ENCODE results near the gene SLC22A7. TPM values are rescaled to one million over a fixed set of nuclear protein-coding genes. Genes with fewer than 3 reads are reported as not detected.

The SLC22A7 gene
- total and polyA plus RNA-seq, 7 experiments from 2014 or later, result not detected

DNA sequence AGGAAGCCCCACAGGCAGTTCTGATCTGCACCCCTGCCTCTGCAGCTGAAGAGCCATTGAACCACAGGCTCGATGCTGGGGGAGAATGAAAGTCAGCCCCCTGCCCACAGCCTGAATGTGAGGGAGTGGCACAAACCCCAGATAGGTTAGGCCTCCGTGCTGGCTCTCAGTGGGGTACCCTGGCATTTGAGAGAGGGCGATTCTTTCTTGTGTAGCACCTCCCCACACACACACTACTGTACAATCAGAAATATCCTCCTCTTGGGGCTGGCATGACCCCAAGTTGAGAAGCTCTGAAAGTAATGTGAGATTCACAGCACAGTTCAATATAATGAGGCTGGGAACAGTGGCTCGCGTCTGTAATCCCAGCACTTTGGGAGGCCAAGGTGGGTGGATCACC lies 36.9 kb upstream of the SLC22A7 start:
- intact Hi-C loops (cut with micrococcal nuclease), result loop anchor here (5.0 to 10.0 kb wide), 2 partner anchors 46 to 74 kb away; partner anchors contain the start of gene CRIP3 (in 1 of the 2)

DNA sequence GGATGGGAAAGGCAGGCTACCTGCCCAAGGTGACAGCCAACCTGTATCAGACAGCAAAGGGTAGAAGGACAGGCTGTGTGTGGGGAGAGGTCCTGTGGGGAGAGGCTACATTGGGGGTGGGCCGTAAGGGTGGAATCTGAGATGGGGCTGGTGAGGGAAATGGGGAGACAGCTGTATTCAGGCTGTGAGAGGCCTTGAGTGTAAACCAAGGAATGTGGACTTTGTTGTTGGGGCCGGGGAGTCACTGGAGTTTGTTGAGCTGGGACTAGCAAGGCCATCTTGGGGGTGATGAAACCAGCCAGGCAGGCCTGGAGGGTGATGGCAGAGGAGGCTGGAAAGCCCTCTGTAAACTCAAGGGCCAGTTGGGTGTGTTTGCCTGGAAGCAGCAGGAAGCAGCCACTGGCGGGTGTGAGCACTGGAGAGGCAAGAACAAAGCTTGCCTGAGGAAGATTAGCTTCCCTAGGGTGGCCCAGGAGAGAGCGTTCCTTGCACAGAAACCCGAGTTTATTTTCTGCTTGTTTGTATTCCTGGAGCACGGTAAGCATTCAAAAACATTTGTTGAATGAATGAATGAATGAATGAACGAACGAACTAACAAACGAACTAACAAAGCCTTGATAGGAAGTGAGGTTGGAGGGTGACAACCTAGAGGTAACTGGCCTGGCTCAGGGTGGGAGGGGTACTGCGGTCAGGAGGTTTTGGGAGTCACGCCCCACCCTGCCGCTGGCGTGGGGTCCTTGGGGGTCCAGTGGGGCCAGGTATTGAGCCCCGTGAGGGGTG lies 35.9 kb upstream of the SLC22A7 start:
- Histone ChIP-seq H3K4me1 (ENCODE audit: control insufficient read depth in 2 of 2, insufficient read depth in 2 of 2, low read length in 2 of 2) (no peaks in the 10 kb centered on the region), H3K36me3 (ENCODE audit: control insufficient read depth in 2 of 3, insufficient read depth in 3 of 3, low read length in 3 of 3) (no peaks in the 10 kb centered on the region), H3K9me3 (ENCODE audit: control insufficient read depth in 2 of 3, low read length in 3 of 3) (no peaks in the 10 kb centered on the region), H3K27me3 (ENCODE audit: control insufficient read depth in 2 of 2, insufficient read depth in 2 of 2, low read length in 2 of 2) (no peaks in the 10 kb centered on the region), H3K27ac (ENCODE audit: low read depth, low read length) (no peak overlapping the region), H3K4me3 (ENCODE audit: low read length) (no peak overlapping the region)
- ChIA-PET CTCF (interaction anchor here (0.6 to 2.6 kb wide), 4 partner anchors 122 to 243 kb away, joined by 3 to 13 read pairs (median 4); no protein-coding TSS in a partner anchor), POLR2A (no interaction called here)
- Mint-ChIP-seq H3K27ac (peak overlapping the region in 3 of 9 donors; percentile 20 to 76 (median 45)), H3K4me1 (peaks cover 0 to 17% (median 0%) of the 10 kb centered on the region in 7 donors), H3K4me3 (no peak overlapping the region), H3K27me3 (peaks cover 0 to 9% (median 3%) of the 10 kb centered on the region in 5 donors), H3K9me3 (no peaks in the 10 kb centered on the region), H3K36me3 (no peaks in the 10 kb centered on the region)
- intact Hi-C loops (cut with micrococcal nuclease), result loop anchor here (2.0 to 10.0 kb wide), 3 partner anchors 45 to 235 kb away; partner anchors contain the start of gene CRIP3 (in 1 of the 2)
- no peak for ATAC-seq
- DNase-seq, result no peak

More for the DNA sequence above, 36.9 kb upstream of the SLC22A7 start:
- ATAC-seq, result no peak
- Mint-ChIP-seq H3K36me3 (no peaks in the 10 kb centered on the region), H3K27me3 (peaks cover 0 to 11% (median 0%) of the 10 kb centered on the region in 5 donors), H3K27ac (no peak overlapping the region), H3K9me3 (no peaks in the 10 kb centered on the region), H3K4me1 (peaks cover 0 to 17% (median 0%) of the 10 kb centered on the region in 7 donors), H3K4me3 (no peak overlapping the region)
- CTCF ChIA-PET, result interaction anchor here (0.9 to 1.1 kb wide), 2 partner anchors 76 to 244 kb away, joined by 3 to 4 read pairs; no protein-coding TSS in a partner anchor
- Histone ChIP-seq H3K4me3 (ENCODE audit: low read length) (no peak overlapping the region), H3K27me3 (ENCODE audit: control insufficient read depth in 2 of 2, insufficient read depth in 2 of 2, low read length in 2 of 2) (no peaks in the 10 kb centered on the region), H3K9me3 (ENCODE audit: control insufficient read depth in 2 of 3, low read length in 3 of 3) (no peaks in the 10 kb centered on the region), H3K27ac (ENCODE audit: low read depth, low read length) (no peak overlapping the region), H3K4me1 (ENCODE audit: control insufficient read depth in 2 of 2, insufficient read depth in 2 of 2, low read length in 2 of 2) (no peaks in the 10 kb centered on the region), H3K36me3 (ENCODE audit: control insufficient read depth in 2 of 3, insufficient read depth in 3 of 3, low read length in 3 of 3) (no peaks in the 10 kb centered on the region)
- POLR2A ChIA-PET, result no interaction called here
- DNase-seq, result no peak

DNA sequence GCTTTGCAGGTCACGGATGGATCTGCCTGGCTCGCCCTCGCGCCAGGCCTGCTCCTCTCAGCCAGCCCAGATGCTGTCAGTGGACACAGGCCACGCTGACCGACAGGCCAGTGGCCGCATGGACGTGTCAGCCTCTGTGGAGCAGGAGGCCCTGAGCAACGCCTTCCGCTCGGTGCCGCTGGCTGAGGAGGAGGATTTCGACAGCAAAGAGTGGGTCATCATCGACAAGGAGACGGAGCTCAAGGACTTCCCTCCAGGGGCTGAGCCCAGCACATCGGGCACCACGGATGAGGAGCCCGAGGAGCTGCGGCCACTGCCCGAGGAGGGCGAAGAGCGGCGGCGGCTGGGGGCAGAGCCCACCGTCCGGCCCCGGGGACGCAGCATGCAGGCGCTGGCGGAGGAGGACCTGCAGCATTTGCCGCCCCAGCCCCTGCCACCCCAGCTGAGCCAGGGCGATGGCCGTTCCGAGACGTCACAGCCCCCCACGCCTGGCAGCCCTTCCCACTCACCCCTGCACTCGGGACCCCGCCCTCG lies 35.2 kb upstream of the SLC22A7 start:
- no peaks in the 10 kb centered on the region for H3K9me3 ChIP-seq (ENCODE audit: control insufficient read depth in 2 of 3, low read length in 3 of 3)
- peaks cover 0 to 17% (median 0%) of the 10 kb centered on the region in 7 donors for H3K4me1 Mint-ChIP-seq
- H3K36me3 ChIP-seq (ENCODE audit: control insufficient read depth in 2 of 3, insufficient read depth in 3 of 3, low read length in 3 of 3), result no peaks in the 10 kb centered on the region
- peaks cover 0 to 10% (median 3%) of the 10 kb centered on the region in 5 donors for H3K27me3 Mint-ChIP-seq
- ChIA-PET CTCF (interaction anchor here (1.0 to 2.6 kb wide), 5 partner anchors 9 to 232 kb away, joined by 3 to 13 read pairs (median 3); no protein-coding TSS in a partner anchor), POLR2A (no interaction called here)
- H3K36me3 Mint-ChIP-seq, result no peaks in the 10 kb centered on the region
- H3K27me3 ChIP-seq (ENCODE audit: control insufficient read depth in 2 of 2, insufficient read depth in 2 of 2, low read length in 2 of 2), result no peaks in the 10 kb centered on the region
- H3K27ac ChIP-seq (ENCODE audit: low read depth, low read length), result no peak overlapping the region
- intact Hi-C loops (cut with micrococcal nuclease), result loop anchor here (1.0 to 10.0 kb wide), 7 partner anchors 44 to 243 kb away; partner anchors contain the start of gene CRIP3 (in 1 of the 2)
- no peaks in the 10 kb centered on the region for H3K9me3 Mint-ChIP-seq
- no peak overlapping the region for H3K4me3 ChIP-seq (ENCODE audit: low read length)
- no peaks in the 10 kb centered on the region for H3K4me1 ChIP-seq (ENCODE audit: control insufficient read depth in 2 of 2, insufficient read depth in 2 of 2, low read length in 2 of 2)
- ATAC-seq (no peak), DNase-seq (no peak)
- no peak overlapping the region for H3K27ac Mint-ChIP-seq
- no peak overlapping the region for H3K4me3 Mint-ChIP-seq

DNA sequence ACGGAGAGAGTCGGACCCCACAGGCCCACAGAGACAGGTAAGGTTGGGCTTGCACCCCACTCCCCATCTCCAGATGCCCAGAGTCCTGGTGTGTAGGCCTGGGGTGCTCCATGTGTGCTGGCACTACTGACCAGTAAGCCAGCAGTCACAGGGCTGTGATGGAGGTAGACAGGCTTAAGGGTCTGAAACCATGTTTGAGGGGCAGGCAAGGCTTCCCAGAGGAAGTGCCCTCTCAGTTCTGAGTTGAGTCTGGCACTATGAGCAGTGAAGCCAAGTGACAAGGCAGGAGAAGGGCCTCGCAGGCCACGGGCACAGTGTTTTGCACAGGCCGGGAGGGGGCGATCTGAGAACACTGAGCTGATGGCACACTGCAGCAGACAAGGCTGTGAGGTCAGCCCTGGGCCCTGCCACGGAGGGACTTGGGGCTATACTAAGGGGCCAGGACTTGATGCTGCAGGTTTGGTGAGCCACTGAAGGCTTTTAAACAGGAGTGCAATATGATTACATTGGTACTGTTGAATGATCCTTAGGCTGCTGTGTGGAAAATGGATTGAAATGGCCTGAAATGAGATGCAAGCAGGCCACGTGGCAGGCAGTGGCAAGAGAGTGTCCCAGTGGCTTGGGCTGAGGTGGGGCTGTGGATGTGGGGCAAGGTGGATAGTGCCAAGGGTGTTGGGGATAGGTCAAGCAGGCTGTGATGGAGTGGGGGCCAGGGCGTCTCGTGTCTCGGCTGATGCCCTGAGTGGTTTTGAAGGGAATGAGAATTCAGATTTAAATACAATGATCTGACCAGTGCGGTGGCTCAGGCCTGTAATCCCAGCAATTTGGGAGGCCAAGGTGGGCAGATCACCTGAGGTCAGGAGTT lies 34.5 kb upstream of the SLC22A7 start:
- no peaks in the 10 kb centered on the region for H3K9me3 Mint-ChIP-seq
- H3K27me3 ChIP-seq (ENCODE audit: control insufficient read depth in 2 of 2, insufficient read depth in 2 of 2, low read length in 2 of 2), result no peaks in the 10 kb centered on the region
- peak overlapping the region in 1 of 10 donors; percentile 53 for H3K4me3 Mint-ChIP-seq
- ChIA-PET CTCF (interaction anchor here (0.6 to 2.6 kb wide), 7 partner anchors 9 to 234 kb away, joined by 3 to 13 read pairs (median 3); no protein-coding TSS in a partner anchor), POLR2A (no interaction called here)
- ATAC-seq (peak; percentile 93), DNase-seq (peak; percentile 49 to 74 (median 66))
- H3K27ac ChIP-seq (ENCODE audit: low read depth, low read length), result no peak overlapping the region
- H3K4me3 ChIP-seq (ENCODE audit: low read length), result no peak overlapping the region
- no peaks in the 10 kb centered on the region for H3K9me3 ChIP-seq (ENCODE audit: control insufficient read depth in 2 of 3, low read length in 3 of 3)
- peak overlapping the region in 2 of 9 donors; percentile 4 to 43 for H3K27ac Mint-ChIP-seq
- H3K36me3 Mint-ChIP-seq, result no peaks in the 10 kb centered on the region
- intact Hi-C loops (cut with micrococcal nuclease), result loop anchor here (1.0 to 10.0 kb wide), 7 partner anchors 44 to 243 kb away; partner anchors contain the start of gene CRIP3 (in 1 of the 2)
- H3K27me3 Mint-ChIP-seq, result peaks cover 0 to 17% (median 0%) of the 10 kb centered on the region in 5 donors
- no peaks in the 10 kb centered on the region for H3K4me1 ChIP-seq (ENCODE audit: control insufficient read depth in 2 of 2, insufficient read depth in 2 of 2, low read length in 2 of 2)
- no peaks in the 10 kb centered on the region for H3K36me3 ChIP-seq (ENCODE audit: control insufficient read depth in 2 of 3, insufficient read depth in 3 of 3, low read length in 3 of 3)
- peaks cover 0 to 17% (median 0%) of the 10 kb centered on the region in 7 donors for H3K4me1 Mint-ChIP-seq

DNA sequence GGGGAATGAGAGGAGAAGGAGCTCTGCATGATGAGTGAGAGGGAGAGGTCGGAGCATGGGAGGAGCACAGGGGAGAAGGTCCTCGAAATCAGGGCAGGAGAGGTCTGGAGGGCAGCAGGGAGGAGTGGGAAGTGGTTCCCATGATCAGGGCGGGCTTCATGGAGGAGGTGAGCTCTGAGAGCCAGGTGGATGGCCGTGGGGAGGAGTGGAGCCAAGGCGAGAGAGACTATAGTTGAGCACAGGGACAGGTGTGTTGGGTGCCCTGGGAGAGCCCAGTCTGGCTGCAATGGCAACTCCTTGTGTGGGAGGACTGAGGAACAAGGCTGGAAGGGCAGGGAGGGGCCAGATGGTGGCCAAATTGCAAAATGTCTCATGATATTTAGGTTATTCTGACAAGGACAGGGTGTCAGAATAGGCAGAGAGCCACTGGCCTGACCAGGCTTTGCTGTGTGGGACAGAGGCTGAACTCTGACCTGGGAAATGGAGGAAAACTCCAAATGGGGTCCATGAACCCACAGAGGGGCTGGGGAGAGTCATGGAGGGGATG lies 33.4 kb upstream of the SLC22A7 start:
- Histone ChIP-seq H3K27ac (ENCODE audit: low read depth, low read length) (no peak overlapping the region), H3K36me3 (ENCODE audit: control insufficient read depth in 2 of 3, insufficient read depth in 3 of 3, low read length in 3 of 3) (no peaks in the 10 kb centered on the region), H3K4me1 (ENCODE audit: control insufficient read depth in 2 of 2, insufficient read depth in 2 of 2, low read length in 2 of 2) (no peaks in the 10 kb centered on the region), H3K27me3 (ENCODE audit: control insufficient read depth in 2 of 2, insufficient read depth in 2 of 2, low read length in 2 of 2) (no peaks in the 10 kb centered on the region), H3K4me3 (ENCODE audit: low read length) (no peak overlapping the region), H3K9me3 (ENCODE audit: control insufficient read depth in 2 of 3, low read length in 3 of 3) (no peaks in the 10 kb centered on the region)
- peaks cover 0 to 18% (median 6%) of the 10 kb centered on the region in 7 donors for H3K4me1 Mint-ChIP-seq
- CTCF ChIA-PET, result interaction anchor here (1.1 to 1.3 kb wide), 2 partner anchors 233 to 241 kb away, joined by 3 to 8 read pairs; no protein-coding TSS in a partner anchor
- no peak overlapping the region for H3K27ac Mint-ChIP-seq
- no peaks in the 10 kb centered on the region for H3K36me3 Mint-ChIP-seq
- H3K4me3 Mint-ChIP-seq, result no peak overlapping the region
- peaks cover 0 to 24% (median 4%) of the 10 kb centered on the region in 5 donors for H3K27me3 Mint-ChIP-seq
- POLR2A ChIA-PET, result interaction anchor here (0.8 kb wide), 1 partner anchor 55 kb away, joined by 3 read pairs; no protein-coding TSS in a partner anchor
- H3K9me3 Mint-ChIP-seq, result no peaks in the 10 kb centered on the region
- no peak for ATAC-seq
- intact Hi-C loops (cut with micrococcal nuclease), result loop anchor here (5.0 to 10.0 kb wide), 2 partner anchors 43 to 70 kb away; partner anchors contain the start of gene CRIP3 (in 1 of the 2)
- no peak for DNase-seq
